IMR-90 (cell line): ENCODE data around the gene PPP2R5A. TPM values are rescaled to one million over a fixed set of nuclear protein-coding genes. Genes with fewer than 3 reads are reported as not detected.

Experiments
- ATAC-seq: fragments of 200-7000 bp; cut with Tn5 transposase; 2 replicates; pipeline ENCODE4 v1.9.1; 2020; ENCODE audit warnings: low read depth, mild to moderate bottlenecking, moderate library complexity
- BruUV-seq: library from RNA; stranded (reverse); fragments of 400-500 nt; replicated peaks from 2 replicates; lab custom pipeline; 2021; lab: Mats Ljungman, UMichigan
- CTCF ChIA-PET: fragments of 300-600 bp; formaldehyde crosslinking; extraction: SDS; loops from one replicate; lab custom pipeline; 2021; ENCODE audit warnings: antibody characterized with exemption; lab: Yijun Ruan, JAX
- POLR2A ChIA-PET: fragments of 300-600 bp; sonication (Branson Sonifier 250); formaldehyde crosslinking; loops from one replicate; lab custom pipeline; 2022; ENCODE audit warnings: antibody characterized with exemption; ENCODE audit not compliant: unreplicated experiment; lab: Charles Lee
- DNase-seq: peaks from one replicate; pipeline ENCODE4 v3.0.0; 2013
- H2AFZ ChIP-seq: replicated peaks from 2 replicates; pipeline ENCODE3; 2013; ENCODE audit warnings: low read length, mild to moderate bottlenecking; ENCODE audit not compliant: poor library complexity
- H2AK5ac ChIP-seq: 2 replicates; pipeline ENCODE4 v1.6.1; 2013; ENCODE audit warnings: low read depth, low read length, inconsistent platforms
- H2AK9ac ChIP-seq: replicated peaks from 2 replicates; pipeline ENCODE3; 2013; ENCODE audit warnings: mild to moderate bottlenecking, low read depth, low read length, moderate library complexity; ENCODE audit not compliant: poor library complexity
- H2BK120ac ChIP-seq: 2 replicates; pipeline ENCODE4 v1.6.1; 2013; ENCODE audit warnings: low read depth, low read length, inconsistent platforms
- H2BK15ac ChIP-seq: 3 replicates; pipeline ENCODE4 v1.6.1; 2013; ENCODE audit warnings: low read depth, low read length, inconsistent platforms
- H2BK20ac ChIP-seq: 2 replicates; pipeline ENCODE4 v1.6.1; 2013; ENCODE audit warnings: low read depth, mild to moderate bottlenecking, inconsistent platforms, low read length, moderate library complexity
- H2BK5ac ChIP-seq: 2 replicates; pipeline ENCODE4 v1.6.1; 2013; ENCODE audit warnings: mild to moderate bottlenecking, low read depth, low read length, inconsistent platforms; ENCODE audit not compliant: poor library complexity, severe bottlenecking
- H3K14ac ChIP-seq: replicated peaks from 2 replicates; pipeline ENCODE4 v1.6.1; 2013; ENCODE audit warnings: low read depth, low read length, inconsistent platforms
- H3K18ac ChIP-seq: 2 replicates; pipeline ENCODE4 v1.6.1; 2013; ENCODE audit warnings: low read depth, low read length, control low read depth
- H3K23ac ChIP-seq: 2 replicates; pipeline ENCODE4 v1.6.1; 2013; ENCODE audit warnings: low read depth, low read length, inconsistent platforms
- H3K27ac ChIP-seq: 2 replicates; pipeline ENCODE4 v1.5.1; 2013; ENCODE audit warnings: mild to moderate bottlenecking, control low read depth, low read length; ENCODE audit not compliant: insufficient read depth
- H3K27me3 ChIP-seq: 2 replicates; pipeline ENCODE4 v1.6.1; 2013; ENCODE audit warnings: low read length; ENCODE audit not compliant: control insufficient read depth, insufficient read depth
- H3K36me3 ChIP-seq: 2 replicates; pipeline ENCODE4 v1.6.1; 2013; ENCODE audit warnings: low read length, mixed read lengths; ENCODE audit not compliant: control insufficient read depth, insufficient read depth
- H3K4ac ChIP-seq: 2 replicates; pipeline ENCODE4 v1.6.1; 2013; ENCODE audit warnings: low read depth, low read length, inconsistent platforms
- H3K4me1 ChIP-seq: 2 replicates; pipeline ENCODE4 v1.6.1; 2013; ENCODE audit warnings: low read length, mixed read lengths; ENCODE audit not compliant: control insufficient read depth, insufficient read depth
- H3K4me2 ChIP-seq: 2 replicates; pipeline ENCODE4 v1.6.1; 2013; ENCODE audit warnings: low read depth, mild to moderate bottlenecking, control low read depth, low read length, moderate library complexity
- H3K4me3 ChIP-seq: 2 replicates; pipeline ENCODE4 v1.5.1; 2013; ENCODE audit warnings: low read depth, mild to moderate bottlenecking, control low read depth, low read length, moderate library complexity; ENCODE audit not compliant: insufficient read depth
- H3K56ac ChIP-seq: 2 replicates; pipeline ENCODE4 v1.6.1; 2013; ENCODE audit warnings: low read length, inconsistent platforms; ENCODE audit not compliant: insufficient read depth; ENCODE audit errors: extremely low read depth
- H3K79me1 ChIP-seq, 2 experiments: 2 replicates each; pipeline ENCODE4 v1.6.1; 2013; ENCODE audit warnings: low read length in 2 of 2, inconsistent platforms in 1 of 2, low read depth in 1 of 2
- H3K9ac ChIP-seq: 2 replicates; pipeline ENCODE4 v1.6.1; 2013; ENCODE audit warnings: low read depth, low read length, control low read depth
- H3K9me1 ChIP-seq: 2 replicates; pipeline ENCODE4 v1.6.1; 2013; ENCODE audit warnings: low read length, inconsistent platforms; ENCODE audit not compliant: insufficient read depth
- H3K9me3 ChIP-seq: 2 replicates; pipeline ENCODE4 v1.6.1; 2013; ENCODE audit warnings: low read length; ENCODE audit not compliant: control insufficient read depth, insufficient read depth
- H4K20me1 ChIP-seq: 2 replicates; pipeline ENCODE4 v1.6.1; 2013; ENCODE audit warnings: low read length, inconsistent platforms; ENCODE audit not compliant: insufficient read depth
- H4K5ac ChIP-seq: 2 replicates; pipeline ENCODE4 v1.6.1; 2013; ENCODE audit warnings: mild to moderate bottlenecking, low read depth, low read length, control low read depth
- H4K8ac ChIP-seq, 2 experiments: 2 replicates each; pipeline ENCODE4 v1.6.1; 2013; ENCODE audit warnings: low read depth in 2 of 2, low read length in 2 of 2, control low read depth in 1 of 2, inconsistent platforms in 1 of 2
- H4K91ac ChIP-seq: 2 replicates; pipeline ENCODE4 v1.6.1; 2013; ENCODE audit warnings: low read depth, low read length, inconsistent platforms; ENCODE audit not compliant: insufficient read depth
- CEBPB ChIP-seq: IDR thresholded peaks from 2 replicates; pipeline ENCODE4 v1.6.1; 2012; ENCODE audit warnings: low read depth, low read length, improper control_type of control experiment
- WGBS, 2 experiments: methylation state at CpG; one replicate each; pipeline versions ENCODE4 v1.1.5 to v1.1.7; 2013; ENCODE audit warnings: missing lambda C conversion rate in 2 of 2; ENCODE audit not compliant: insufficient read length in 1 of 2; ENCODE audit errors: extremely low coverage in 2 of 2; 5-methylcytosine and 5-hydroxymethylcytosine counted together
- dilution Hi-C: fragments of 300-500 bp; cut with HindIII; formaldehyde crosslinking; loops from one replicate; pipeline ENCODE4 v1.14.3; 2018; ENCODE audit warnings: low sequenced_read_pairs; ENCODE audit not compliant: unreplicated experiment
- in situ Hi-C: fragments of 300-500 bp; cut with MboI; formaldehyde crosslinking; loops from 3 replicates; pipeline ENCODE4 v1.14.3; 2019; ENCODE audit warnings: low sequenced_read_pairs, inconsistent platforms, mixed read lengths
- intact Hi-C: fragments of 100-400 bp; cut with micrococcal nuclease; formaldehyde crosslinking; loops from 2 replicates; pipeline ENCODE4 v1.10.0; 2022
- polyA plus RNA-seq, 3 experiments: library from polyadenylated mRNA; depleted of rRNA; stranded (reverse); fragments of >200 nt; gene quantifications; 2 replicates each; pipeline ENCODE4 v1.2.3, GENCODE V29; 2012; ENCODE audit warnings: low replicate concordance in 1 of 3
- total RNA-seq: library from RNA; depleted of rRNA; stranded (reverse); fragments of >200 nt; gene quantifications from 2 replicates; pipeline ENCODE4 v1.2.3, GENCODE V29; 2012

Gene PPP2R5A
- total and polyA plus RNA-seq, 2 of the 4 experiments (the other 2 are of a cell fraction) = 8.4 to 12.6 TPM

- H3K27ac ChIP-seq = no peak overlapping the region
- DNase-seq (no peak), ATAC-seq (no peak)
- dilution Hi-C loops (no loop called here), intact Hi-C loops (no loop called here), in situ Hi-C loops (loop anchor here (25.0 kb wide), 1 partner anchor 664 kb away; the partner anchor contains the start of gene NEK2)
- no peak overlapping the region for H2BK15ac ChIP-seq
- peaks cover 4% of the 10 kb centered on the region for H3K9me1 ChIP-seq
- H3K23ac ChIP-seq = no peak overlapping the region
- H3K4me2 ChIP-seq = no peak overlapping the region
- H3K56ac ChIP-seq = no peak overlapping the region
- H4K91ac ChIP-seq = no peak overlapping the region
- H4K8ac ChIP-seq = no peak overlapping the region
- H4K5ac ChIP-seq = no peak overlapping the region
- no peak overlapping the region for H2BK20ac ChIP-seq
- peaks cover 5% of the 10 kb centered on the region for H3K4me1 ChIP-seq
- no peak overlapping the region for H2AK9ac ChIP-seq
- peaks cover 12% of the 10 kb centered on the region for H3K36me3 ChIP-seq
- no peaks in the 10 kb centered on the region for H3K27me3 ChIP-seq
- no peaks in the 10 kb centered on the region for H4K20me1 ChIP-seq
- no peak overlapping the region for H3K14ac ChIP-seq
- H3K4me3 ChIP-seq = no peak overlapping the region
- H3K4ac ChIP-seq = no peak overlapping the region
- no peaks in the 10 kb centered on the region; a peak in 1 of 4 replicates for H3K79me1 ChIP-seq
- H3K18ac ChIP-seq = no peak overlapping the region
- CTCF ChIA-PET = interaction anchor here (0.6 kb wide), 1 partner anchor 432 kb away, joined by 6 read pairs; no protein-coding TSS in a partner anchor
- H2AFZ ChIP-seq = no peak overlapping the region
- H3K9me3 ChIP-seq = no peaks in the 10 kb centered on the region
- H3K9ac ChIP-seq = no peak overlapping the region
- H2AK5ac ChIP-seq = no peak overlapping the region
- no peak overlapping the region for H2BK120ac ChIP-seq
- 100% methylated on average over 1 of the region's 10 CpGs; no CpG with 5 or more reads in 1 of the 2 experiments for WGBS, 2 experiments
- TF ChIP-seq CEBPB = no peak
- POLR2A ChIA-PET = interaction anchor here (0.6 kb wide), 1 partner anchor 40 kb away, joined by 5 read pairs; no protein-coding TSS in a partner anchor
- BruUV-seq = no TSS peak
- H2BK5ac ChIP-seq = no peak overlapping the region
These were observed 66.6 kb downstream of the PPP2R5A start for GRCh38 chr1:212351588-212352362.
